ENCODE results near the gene GUCY1A2. TPM values are rescaled to one million over a fixed set of nuclear protein-coding genes. Genes with fewer than 3 reads are reported as not detected.
A peak's percentile ranks its signal among the peaks of the same experiment; 100 is the strongest.

The GUCY1A2 gene
- total RNA-seq, 1 experiment from 2014 or later, result 0.55 TPM

- no peaks in the 10 kb centered on the region for H3K27me3 ChIP-seq (ENCODE audit: insufficient read depth, low read length)
- H2BK5ac ChIP-seq (ENCODE audit: insufficient read length, low read length), result no peak overlapping the region
- H4K91ac ChIP-seq (ENCODE audit: insufficient read length, low read depth, low read length), result no peak overlapping the region
- H2AFZ ChIP-seq (ENCODE audit: low read length), result no peak overlapping the region
- TF ChIP-seq, protein P1, sequence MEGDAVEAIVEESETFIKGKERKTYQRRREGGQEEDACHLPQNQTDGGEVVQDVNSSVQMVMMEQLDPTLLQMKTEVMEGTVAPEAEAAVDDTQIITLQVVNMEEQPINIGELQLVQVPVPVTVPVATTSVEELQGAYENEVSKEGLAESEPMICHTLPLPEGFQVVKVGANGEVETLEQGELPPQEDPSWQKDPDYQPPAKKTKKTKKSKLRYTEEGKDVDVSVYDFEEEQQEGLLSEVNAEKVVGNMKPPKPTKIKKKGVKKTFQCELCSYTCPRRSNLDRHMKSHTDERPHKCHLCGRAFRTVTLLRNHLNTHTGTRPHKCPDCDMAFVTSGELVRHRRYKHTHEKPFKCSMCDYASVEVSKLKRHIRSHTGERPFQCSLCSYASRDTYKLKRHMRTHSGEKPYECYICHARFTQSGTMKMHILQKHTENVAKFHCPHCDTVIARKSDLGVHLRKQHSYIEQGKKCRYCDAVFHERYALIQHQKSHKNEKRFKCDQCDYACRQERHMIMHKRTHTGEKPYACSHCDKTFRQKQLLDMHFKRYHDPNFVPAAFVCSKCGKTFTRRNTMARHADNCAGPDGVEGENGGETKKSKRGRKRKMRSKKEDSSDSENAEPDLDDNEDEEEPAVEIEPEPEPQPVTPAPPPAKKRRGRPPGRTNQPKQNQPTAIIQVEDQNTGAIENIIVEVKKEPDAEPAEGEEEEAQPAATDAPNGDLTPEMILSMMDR (conservative IDR thresholded peaks at IDR 0.05), result no peak
- Mint-ChIP-seq H3K36me3 (ENCODE audit: insufficient read depth in 1 of 3, low read depth in 3 of 3) (no peaks in the 10 kb centered on the region), H3K9me3 (no peaks in the 10 kb centered on the region), H3K27me3 (ENCODE audit: low read depth) (no peaks in the 10 kb centered on the region), H3K4me1 (peaks cover 7 to 11% of the 10 kb centered on the region in 2 experiments), H3K4me3 (no peak overlapping the region), H3K27ac (peak overlapping the region in 2 of 3 experiments; percentile 32 to 91; a peak in 2 of 7 replicates)
- H4K20me1 ChIP-seq (ENCODE audit: control insufficient read depth, insufficient read depth, insufficient read length), result no peaks in the 10 kb centered on the region
- no peak overlapping the region for H3K18ac ChIP-seq (ENCODE audit: insufficient read length, low read depth, low read length)
- H3K14ac ChIP-seq (ENCODE audit: insufficient read depth, low read length), result no peak overlapping the region
- H2BK20ac ChIP-seq (ENCODE audit: low read depth, low read length, poor library complexity, severe bottlenecking), result no peak overlapping the region
- H3K27ac ChIP-seq (ENCODE audit: insufficient read length, low read depth, low read length), result no peak overlapping the region
- H3T11ph ChIP-seq (ENCODE audit: low read length), result no peak overlapping the region
- no peak overlapping the region for H3K4ac ChIP-seq (ENCODE audit: low read depth, low read length)
- no peak overlapping the region for H3K23ac ChIP-seq (ENCODE audit: insufficient read length, low read depth, low read length)
- H3K4me2 ChIP-seq (ENCODE audit: insufficient read depth, insufficient read length, low read length), result no peak overlapping the region
- H2BK120ac ChIP-seq (ENCODE audit: low read depth, low read length, poor library complexity, severe bottlenecking), result no peak overlapping the region
- no peak overlapping the region for H2AK5ac ChIP-seq (ENCODE audit: insufficient read length, low read length)
- WGBS (ENCODE audit: extremely low coverage, insufficient read length, low lambda C conversion rate), result no CpG with 5 or more reads among the region's 2 CpGs
- no peak overlapping the region for H3K9ac ChIP-seq (ENCODE audit: extremely low read depth, insufficient read length, low read length)
- H2BK15ac ChIP-seq (ENCODE audit: low read depth, low read length), result no peak overlapping the region
- no peaks in the 10 kb centered on the region for H3K4me1 ChIP-seq (ENCODE audit: insufficient read depth, low read length)
- H4K5ac ChIP-seq (ENCODE audit: insufficient read length, low read depth, low read length), result no peak overlapping the region
- H3K79me1 ChIP-seq (ENCODE audit: insufficient read depth, low read depth, low read length, poor library complexity, severe bottlenecking), result no peaks in the 10 kb centered on the region
- no peaks in the 10 kb centered on the region for H3K79me2 ChIP-seq (ENCODE audit: insufficient read depth, low read length)
- DNase-seq, result no peak
- H2BK12ac ChIP-seq (ENCODE audit: insufficient read length, low read depth, low read length), result no peak overlapping the region
- H3K23me2 ChIP-seq (ENCODE audit: insufficient read length, low read depth, low read length, poor library complexity, severe bottlenecking), result no peaks in the 10 kb centered on the region
- H4K8ac ChIP-seq (replicated peaks; ENCODE audit: insufficient read length, low read depth, low read length), result no peak overlapping the region
- H3K9me3 ChIP-seq (ENCODE audit: control insufficient read depth, low read depth, low read length), result no peaks in the 10 kb centered on the region
- H3K56ac ChIP-seq (ENCODE audit: insufficient read length, low read depth, low read length), result no peak overlapping the region
These were observed 252.6 kb downstream of the GUCY1A2 start for GRCh38 chr11:106765469-106766258.

Data from H9 (cell line).